Mesendoderm (in vitro differentiated cells): ENCODE results near the gene INSYN1. TPM values are rescaled to one million over a fixed set of nuclear protein-coding genes. Genes with fewer than 3 reads are reported as not detected.
A peak's percentile ranks its signal among the peaks of the same experiment; 100 is the strongest.

Experiments used
- DNase-seq: peaks from one replicate; pipeline ENCODE4 v3.0.0; 2013
- H2AK5ac ChIP-seq: 2 replicates; pipeline ENCODE4 v1.6.1; 2013; ENCODE audit warnings: low read length, inconsistent platforms
- H2BK120ac ChIP-seq: 2 replicates; pipeline ENCODE4 v1.6.1; 2013; ENCODE audit warnings: low read depth, mild to moderate bottlenecking, low read length, moderate library complexity, mixed read lengths
- H2BK15ac ChIP-seq: replicated peaks from 2 replicates; pipeline ENCODE4 v1.6.1; 2013; ENCODE audit warnings: low read depth, mild to moderate bottlenecking, moderate library complexity
- H2BK5ac ChIP-seq: 2 replicates; pipeline ENCODE4 v1.6.1; 2013; ENCODE audit warnings: low read length, inconsistent platforms
- H3K18ac ChIP-seq: 2 replicates; pipeline ENCODE4 v1.6.1; 2013; ENCODE audit warnings: mild to moderate bottlenecking, low read length, mixed read lengths
- H3K23ac ChIP-seq: one replicate; pipeline ENCODE4 v1.6.1; 2013; ENCODE audit warnings: low read length
- H3K27ac ChIP-seq: 2 replicates; pipeline ENCODE4 v1.5.1; 2013; ENCODE audit warnings: low read depth, mild to moderate bottlenecking, inconsistent platforms, low read length, moderate library complexity
- H3K27me3 ChIP-seq: 2 replicates; pipeline ENCODE4 v1.6.1; 2013; ENCODE audit warnings: low read length, control low read depth, mild to moderate bottlenecking, inconsistent platforms; ENCODE audit not compliant: insufficient read depth, poor library complexity
- H3K36me3 ChIP-seq: 2 replicates; pipeline ENCODE4 v1.6.1; 2013; ENCODE audit warnings: low read length, inconsistent platforms; ENCODE audit not compliant: control insufficient read depth, insufficient read depth
- H3K4ac ChIP-seq: one replicate; pipeline ENCODE4 v1.6.1; 2013; ENCODE audit warnings: low read depth, mild to moderate bottlenecking, low read length, moderate library complexity
- H3K4me1 ChIP-seq: 2 replicates; pipeline ENCODE4 v1.6.1; 2013; ENCODE audit warnings: low read depth, low read length, inconsistent platforms; ENCODE audit not compliant: control insufficient read depth
- H3K4me2 ChIP-seq: 2 replicates; pipeline ENCODE4 v1.6.1; 2013; ENCODE audit warnings: low read length
- H3K4me3 ChIP-seq: 2 replicates; pipeline ENCODE4 v1.5.1; 2013; ENCODE audit warnings: mild to moderate bottlenecking, low read length
- H3K56ac ChIP-seq: one replicate; pipeline ENCODE4 v1.6.1; 2013; ENCODE audit warnings: low read length
- H3K79me1 ChIP-seq: 2 replicates; pipeline ENCODE4 v1.6.1; 2013; ENCODE audit warnings: low read length, inconsistent platforms
- H3K79me2 ChIP-seq: 2 replicates; pipeline ENCODE4 v1.6.1; 2013; ENCODE audit warnings: mild to moderate bottlenecking, low read length; ENCODE audit not compliant: control insufficient read depth, insufficient read depth
- H3K9ac ChIP-seq: 2 replicates; pipeline ENCODE4 v1.6.1; 2013; ENCODE audit warnings: low read length, inconsistent platforms
- H4K5ac ChIP-seq: one replicate; pipeline ENCODE4 v1.6.1; 2013; ENCODE audit warnings: low read length
- H4K8ac ChIP-seq: one replicate; pipeline ENCODE4 v1.6.1; 2013; ENCODE audit warnings: low read depth, mild to moderate bottlenecking, control low read depth, low read length, moderate library complexity
- WGBS: extraction: QIAGEN DNeasy Blood & Tissue Kit; methylation state at CpG from one replicate; pipeline ENCODE4 v1.1.7; 2013; ENCODE audit warnings: low lambda C conversion rate, missing lambda C conversion rate; ENCODE audit not compliant: insufficient coverage; ENCODE audit errors: extremely low coverage; 5-methylcytosine and 5-hydroxymethylcytosine counted together
- polyA plus RNA-seq, 2 experiments: library from polyadenylated mRNA; stranded (reverse); fragments of 200-250 nt; gene quantifications; one replicate each; pipeline ENCODE4 v1.2.3, GENCODE V29; 2013

The INSYN1 gene
- polyA plus RNA-seq (2013, experiment 1 of 2), result 4.2 TPM
- polyA plus RNA-seq (2013, experiment 2 of 2), result 4.1 TPM

DNA sequence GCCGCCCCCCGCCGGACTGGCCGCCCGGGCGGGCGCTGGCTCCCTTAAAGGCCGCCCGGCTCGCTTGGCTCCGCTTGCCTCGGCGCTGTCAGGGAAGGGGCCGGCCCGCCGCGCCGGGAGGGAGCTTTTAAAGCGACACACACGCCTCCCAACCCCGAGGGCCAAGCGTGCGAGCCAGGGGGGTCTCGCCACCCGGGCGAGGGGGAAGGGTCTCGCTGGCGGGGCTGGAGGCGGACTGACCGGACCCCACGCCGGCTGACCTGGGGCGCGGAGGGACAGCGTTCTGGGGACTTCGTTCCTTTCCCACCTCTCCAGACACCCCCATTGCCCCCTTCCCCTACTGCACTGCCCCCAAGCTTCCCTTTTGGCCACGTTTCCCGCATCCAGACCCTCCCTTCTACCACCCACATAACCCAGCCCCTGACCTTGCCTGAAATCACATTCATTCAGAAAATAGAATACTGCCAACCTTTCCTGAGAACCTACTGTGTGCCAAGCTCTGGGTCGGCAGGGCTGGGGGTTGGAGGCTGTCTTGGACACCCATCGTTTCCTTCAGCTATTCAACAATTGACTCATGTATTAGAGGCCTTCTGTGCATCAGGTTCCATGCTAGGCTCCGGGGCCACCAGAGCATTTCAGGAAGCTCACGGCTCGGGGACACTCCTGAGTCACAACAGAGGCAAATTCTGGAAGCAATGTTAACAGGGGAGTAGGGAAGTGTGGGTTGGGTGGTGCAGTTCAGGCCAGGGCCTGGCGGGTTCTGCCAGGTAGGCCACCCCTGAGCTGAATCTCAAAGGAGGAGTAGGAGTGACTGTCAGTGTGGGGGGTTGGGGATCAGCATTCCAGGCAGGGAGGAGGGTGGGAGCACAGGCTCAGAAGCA is at the start of gene INSYN1:
INSYN1 (minus strand) TSS at position 102 of the 881 bp plus-strand sequence. CDS start 2,221 bp downstream, outside the sequence.
- Histone ChIP-seq H3K79me1 (no peaks in the 10 kb centered on the region), H4K8ac (no peak within 1 kb of the TSS), H4K5ac (no peak within 1 kb of the TSS), H3K56ac (peak within 1 kb of the TSS; percentile 85), H3K4me2 (peak within 1 kb of the TSS; percentile 84), H2BK5ac (no peak within 1 kb of the TSS), H3K4me3 (peak within 1 kb of the TSS; percentile 45), H3K18ac (peak within 1 kb of the TSS; percentile 47), H3K27me3 (no peaks in the 10 kb centered on the region), H3K27ac (no peak within 1 kb of the TSS), H3K9ac (peak within 1 kb of the TSS; percentile 78), H3K4ac (no peak within 1 kb of the TSS), H3K23ac (peak within 1 kb of the TSS; percentile 86), H2BK15ac (no peak within 1 kb of the TSS), H2BK120ac (no peak within 1 kb of the TSS), H3K36me3 (no peaks in the 10 kb centered on the region), H2AK5ac (no peak within 1 kb of the TSS), H3K4me1 (peaks cover 12% of the 10 kb centered on the region), H3K79me2 (no peaks in the 10 kb centered on the region)
- no CpG with 5 or more reads among the region's 44 CpGs for WGBS
- peak; percentile 54 for DNase-seq

- Histone ChIP-seq H3K23ac (no peak overlapping the region), H3K56ac (no peak overlapping the region), H4K8ac (no peak overlapping the region), H3K4me1 (peaks cover 8% of the 10 kb centered on the region), H2BK15ac (no peak overlapping the region), H3K18ac (no peak overlapping the region), H3K79me2 (no peaks in the 10 kb centered on the region), H2AK5ac (no peak overlapping the region), H3K9ac (no peak overlapping the region), H3K27me3 (no peaks in the 10 kb centered on the region), H4K5ac (no peak overlapping the region), H3K4me3 (no peak overlapping the region), H2BK5ac (no peak overlapping the region), H3K79me1 (no peaks in the 10 kb centered on the region), H3K4ac (no peak overlapping the region), H3K4me2 (no peak overlapping the region), H3K36me3 (no peaks in the 10 kb centered on the region), H3K27ac (no peak overlapping the region), H2BK120ac (no peak overlapping the region)
- no peak for DNase-seq
- WGBS, result no CpG with 5 or more reads among the region's 6 CpGs
Observed at GRCh38 chr15:73802431-73803041, 49.4 kb upstream of the INSYN1 start.

GRCh38 chr15:73800662-73801345 is 47.7 kb upstream of the INSYN1 start:
- Histone ChIP-seq H3K36me3 (no peaks in the 10 kb centered on the region), H2BK120ac (no peak overlapping the region), H3K4ac (no peak overlapping the region), H2BK15ac (no peak overlapping the region), H3K79me2 (no peaks in the 10 kb centered on the region), H3K4me1 (peaks cover 8% of the 10 kb centered on the region), H4K5ac (no peak overlapping the region), H3K4me2 (no peak overlapping the region), H3K27me3 (no peaks in the 10 kb centered on the region), H3K9ac (no peak overlapping the region), H3K27ac (no peak overlapping the region), H2AK5ac (no peak overlapping the region), H3K56ac (no peak overlapping the region), H4K8ac (no peak overlapping the region), H3K23ac (no peak overlapping the region), H3K79me1 (no peaks in the 10 kb centered on the region), H2BK5ac (no peak overlapping the region), H3K18ac (no peak overlapping the region), H3K4me3 (no peak overlapping the region)
- no CpG with 5 or more reads among the region's 11 CpGs for WGBS
- no peak for DNase-seq

GRCh38 chr15:73799466-73799865 is 46.3 kb upstream of the INSYN1 start:
- Histone ChIP-seq H2BK120ac (no peak overlapping the region), H2BK15ac (no peak overlapping the region), H3K36me3 (no peaks in the 10 kb centered on the region), H2BK5ac (no peak overlapping the region), H3K4me1 (peaks cover 8% of the 10 kb centered on the region), H3K4ac (no peak overlapping the region), H2AK5ac (no peak overlapping the region), H4K5ac (no peak overlapping the region), H3K23ac (no peak overlapping the region), H3K79me2 (no peaks in the 10 kb centered on the region), H4K8ac (no peak overlapping the region), H3K27me3 (no peaks in the 10 kb centered on the region), H3K4me3 (no peak overlapping the region), H3K18ac (no peak overlapping the region), H3K79me1 (no peaks in the 10 kb centered on the region), H3K56ac (no peak overlapping the region), H3K9ac (no peak overlapping the region), H3K4me2 (no peak overlapping the region), H3K27ac (no peak overlapping the region)
- no CpG with 5 or more reads among the region's 4 CpGs for WGBS
- peak; percentile 53 for DNase-seq

DNA sequence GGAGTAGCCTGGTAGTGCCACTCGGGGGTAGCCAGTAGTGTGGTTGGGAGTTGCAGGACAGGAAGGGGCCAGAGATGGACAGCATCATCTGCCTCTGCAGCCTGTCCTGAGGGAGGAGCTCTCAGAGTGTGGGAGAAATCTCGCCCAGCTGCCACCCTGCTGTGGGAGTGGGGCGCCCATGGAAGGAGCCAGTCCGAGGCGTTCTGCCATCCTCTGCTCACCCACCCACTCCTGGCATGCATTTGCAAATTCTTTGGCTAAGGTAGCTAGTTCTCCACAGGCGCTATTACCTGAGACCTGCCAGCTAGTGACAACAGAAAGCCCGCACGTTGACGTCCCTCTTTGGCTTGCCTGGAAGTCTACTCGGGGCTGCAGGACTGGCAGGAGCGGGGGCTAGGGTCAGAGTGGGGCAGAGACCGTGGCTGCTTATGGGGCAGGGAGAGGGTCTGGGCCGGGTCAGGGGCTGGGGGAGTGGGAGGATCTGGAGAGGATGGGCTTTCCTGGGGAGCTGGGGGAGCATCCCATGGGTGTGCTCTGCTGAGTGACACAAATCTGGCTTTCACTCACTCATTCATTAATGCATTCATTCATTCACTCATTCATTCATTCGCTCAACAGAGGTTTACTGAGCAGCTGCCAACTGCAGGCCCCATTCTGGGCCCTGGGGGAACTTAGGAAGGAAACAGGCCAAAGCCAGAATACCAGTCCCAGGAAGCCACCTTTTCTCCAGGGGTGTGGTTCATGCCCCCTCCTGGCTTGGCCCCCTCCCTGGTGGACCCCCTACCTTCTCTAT is 44.4 kb upstream of the INSYN1 start:
- Histone ChIP-seq H2AK5ac (no peak overlapping the region), H3K36me3 (no peaks in the 10 kb centered on the region), H3K4me3 (no peak overlapping the region), H3K18ac (no peak overlapping the region), H3K79me1 (no peaks in the 10 kb centered on the region), H3K4me1 (peaks cover 8% of the 10 kb centered on the region), H3K4me2 (no peak overlapping the region), H3K23ac (no peak overlapping the region), H3K56ac (no peak overlapping the region), H2BK120ac (no peak overlapping the region), H2BK5ac (no peak overlapping the region), H3K27ac (no peak overlapping the region), H4K8ac (no peak overlapping the region), H3K79me2 (no peaks in the 10 kb centered on the region), H3K27me3 (no peaks in the 10 kb centered on the region), H2BK15ac (no peak overlapping the region), H4K5ac (no peak overlapping the region), H3K9ac (no peak overlapping the region), H3K4ac (no peak overlapping the region)
- DNase-seq, result no peak
- no CpG with 5 or more reads among the region's 14 CpGs for WGBS
